Measurements from ENCODE around the gene SPATA13.

DNA sequence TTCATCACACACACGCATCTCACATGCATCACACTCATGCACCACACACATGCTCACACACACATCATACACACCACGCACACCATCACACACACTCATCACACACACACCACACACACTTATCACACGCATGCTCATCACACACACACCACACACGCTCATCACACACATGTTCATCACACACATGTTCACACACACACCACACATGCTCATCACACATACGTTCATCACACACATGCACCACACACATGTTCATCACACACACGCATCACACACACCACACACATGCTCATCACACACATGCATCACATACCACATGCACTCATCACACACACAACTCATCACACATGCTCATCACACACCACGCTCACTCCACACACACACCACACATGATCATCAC is 195.8 kb downstream of the SPATA13 start:
- TF ChIP-seq, protein P1, sequence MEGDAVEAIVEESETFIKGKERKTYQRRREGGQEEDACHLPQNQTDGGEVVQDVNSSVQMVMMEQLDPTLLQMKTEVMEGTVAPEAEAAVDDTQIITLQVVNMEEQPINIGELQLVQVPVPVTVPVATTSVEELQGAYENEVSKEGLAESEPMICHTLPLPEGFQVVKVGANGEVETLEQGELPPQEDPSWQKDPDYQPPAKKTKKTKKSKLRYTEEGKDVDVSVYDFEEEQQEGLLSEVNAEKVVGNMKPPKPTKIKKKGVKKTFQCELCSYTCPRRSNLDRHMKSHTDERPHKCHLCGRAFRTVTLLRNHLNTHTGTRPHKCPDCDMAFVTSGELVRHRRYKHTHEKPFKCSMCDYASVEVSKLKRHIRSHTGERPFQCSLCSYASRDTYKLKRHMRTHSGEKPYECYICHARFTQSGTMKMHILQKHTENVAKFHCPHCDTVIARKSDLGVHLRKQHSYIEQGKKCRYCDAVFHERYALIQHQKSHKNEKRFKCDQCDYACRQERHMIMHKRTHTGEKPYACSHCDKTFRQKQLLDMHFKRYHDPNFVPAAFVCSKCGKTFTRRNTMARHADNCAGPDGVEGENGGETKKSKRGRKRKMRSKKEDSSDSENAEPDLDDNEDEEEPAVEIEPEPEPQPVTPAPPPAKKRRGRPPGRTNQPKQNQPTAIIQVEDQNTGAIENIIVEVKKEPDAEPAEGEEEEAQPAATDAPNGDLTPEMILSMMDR (IDR thresholded peaks at IDR 0.05; ENCODE audit: low read depth, low read length) = no peak
- TF ChIP-seq EZH2phosphoT487 (IDR thresholded peaks at IDR 0.05; ENCODE audit: low read depth) = no peak

All from OCI-LY3 (cell line).